Glutamatergic neuron (in vitro differentiated cells): ENCODE data around the gene TRPM4. TPM values are rescaled to one million over a fixed set of nuclear protein-coding genes. Genes with fewer than 3 reads are reported as not detected.

Experiments
- DNase-seq: peaks from one replicate; pipeline ENCODE4 v3.0.0; 2022
- H3K27ac Mint-ChIP-seq: one replicate; pipeline ENCODE4 v1.8.0; 2020; ENCODE audit warnings: mild to moderate bottlenecking, mixed read lengths, inconsistent platforms; ENCODE audit not compliant: unreplicated experiment
- H3K27me3 Mint-ChIP-seq: one replicate; pipeline ENCODE4 v1.8.0; 2020; ENCODE audit warnings: mild to moderate bottlenecking, moderate library complexity, mixed read lengths, inconsistent platforms; ENCODE audit not compliant: unreplicated experiment
- H3K36me3 Mint-ChIP-seq: one replicate; pipeline ENCODE4 v1.8.0; 2020; ENCODE audit warnings: mild to moderate bottlenecking, mixed read lengths, inconsistent platforms; ENCODE audit not compliant: unreplicated experiment
- H3K4me1 Mint-ChIP-seq: one replicate; pipeline ENCODE4 v1.8.0; 2020; ENCODE audit warnings: mild to moderate bottlenecking, low read depth, mixed read lengths, inconsistent platforms; ENCODE audit not compliant: unreplicated experiment
- H3K4me3 Mint-ChIP-seq: one replicate; pipeline ENCODE4 v1.8.0; 2020; ENCODE audit warnings: mild to moderate bottlenecking, mixed read lengths, inconsistent platforms; ENCODE audit not compliant: unreplicated experiment
- H3K9me3 Mint-ChIP-seq: one replicate; pipeline ENCODE4 v1.8.0; 2020; ENCODE audit warnings: mild to moderate bottlenecking, moderate library complexity, mixed read lengths, inconsistent platforms; ENCODE audit not compliant: unreplicated experiment
- total RNA-seq: library from RNA; stranded (reverse); fragmentation: NEBNext Ultra II Directional; extraction: Animal tissue kit (Norgen Biotek cat#: 25700); gene quantifications from one replicate; pipeline ENCODE4 v1.2.1, GENCODE V29; 2021; ENCODE audit not compliant: unreplicated experiment
- TF ChIP-seq, protein P1 (sequence below): fragments of 200-600 bp; sonication (generic); IDR thresholded peaks from one replicate; pipeline ENCODE4 v1.5.0; 2021; ENCODE audit not compliant: partially characterized antibody, unreplicated experiment

TRPM4 gene
- total RNA-seq, 1 donor from 2014 or later, result 54.1 TPM

DNA sequence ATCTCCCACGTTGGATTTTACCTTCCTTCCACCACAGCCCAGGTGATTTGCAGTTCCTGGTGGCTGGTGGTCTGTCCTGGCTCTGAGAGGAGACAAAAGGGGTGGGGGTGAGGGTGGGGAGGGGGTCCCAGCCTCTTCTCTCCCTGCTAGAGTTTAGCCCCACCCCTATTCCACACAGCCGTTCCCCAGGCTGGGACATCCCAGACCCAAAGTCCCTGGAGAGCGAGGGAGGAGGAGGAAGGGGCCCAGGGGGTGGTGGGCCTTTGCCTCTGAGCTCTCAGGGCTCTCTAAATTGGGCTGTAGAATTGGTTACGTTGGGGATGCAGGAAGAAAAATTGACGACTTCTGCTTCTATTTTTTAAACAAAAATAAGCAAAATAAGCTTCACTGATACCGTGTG lies 85.5 kb downstream of the TRPM4 start:
- no peak for DNase-seq
- H3K4me3 Mint-ChIP-seq, result no peak overlapping the region
- H3K9me3 Mint-ChIP-seq, result peaks cover 1% of the 10 kb centered on the region
- H3K27ac Mint-ChIP-seq, result no peak overlapping the region
- H3K4me1 Mint-ChIP-seq, result no peaks in the 10 kb centered on the region
- H3K27me3 Mint-ChIP-seq, result no peaks in the 10 kb centered on the region
- H3K36me3 Mint-ChIP-seq, result no peaks in the 10 kb centered on the region
- TF ChIP-seq, protein P1, sequence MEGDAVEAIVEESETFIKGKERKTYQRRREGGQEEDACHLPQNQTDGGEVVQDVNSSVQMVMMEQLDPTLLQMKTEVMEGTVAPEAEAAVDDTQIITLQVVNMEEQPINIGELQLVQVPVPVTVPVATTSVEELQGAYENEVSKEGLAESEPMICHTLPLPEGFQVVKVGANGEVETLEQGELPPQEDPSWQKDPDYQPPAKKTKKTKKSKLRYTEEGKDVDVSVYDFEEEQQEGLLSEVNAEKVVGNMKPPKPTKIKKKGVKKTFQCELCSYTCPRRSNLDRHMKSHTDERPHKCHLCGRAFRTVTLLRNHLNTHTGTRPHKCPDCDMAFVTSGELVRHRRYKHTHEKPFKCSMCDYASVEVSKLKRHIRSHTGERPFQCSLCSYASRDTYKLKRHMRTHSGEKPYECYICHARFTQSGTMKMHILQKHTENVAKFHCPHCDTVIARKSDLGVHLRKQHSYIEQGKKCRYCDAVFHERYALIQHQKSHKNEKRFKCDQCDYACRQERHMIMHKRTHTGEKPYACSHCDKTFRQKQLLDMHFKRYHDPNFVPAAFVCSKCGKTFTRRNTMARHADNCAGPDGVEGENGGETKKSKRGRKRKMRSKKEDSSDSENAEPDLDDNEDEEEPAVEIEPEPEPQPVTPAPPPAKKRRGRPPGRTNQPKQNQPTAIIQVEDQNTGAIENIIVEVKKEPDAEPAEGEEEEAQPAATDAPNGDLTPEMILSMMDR, result no peak

DNA sequence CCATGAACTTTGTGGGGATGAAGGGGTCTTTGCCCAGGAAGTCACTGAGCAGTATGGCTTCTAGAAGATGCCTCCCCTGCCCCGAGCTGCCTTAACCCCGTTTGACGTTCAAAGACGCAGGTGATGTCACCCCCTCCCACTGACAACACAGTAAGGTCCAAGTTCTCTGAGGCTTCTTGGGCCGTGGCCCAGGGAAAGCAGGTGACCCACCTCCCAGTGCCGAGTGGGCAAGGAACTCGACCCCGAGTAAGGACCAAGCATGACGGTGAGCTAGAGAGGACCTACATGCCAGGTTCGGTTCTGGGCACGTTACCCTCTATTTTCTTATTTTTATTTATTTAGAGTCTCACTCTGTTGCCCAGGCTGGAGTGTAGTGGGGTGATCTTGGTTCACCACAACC lies 86.1 kb downstream of the TRPM4 start:
- Mint-ChIP-seq H3K4me1 (no peaks in the 10 kb centered on the region), H3K27ac (no peak overlapping the region), H3K4me3 (no peak overlapping the region), H3K36me3 (no peaks in the 10 kb centered on the region), H3K27me3 (no peaks in the 10 kb centered on the region), H3K9me3 (peaks cover 1% of the 10 kb centered on the region)
- DNase-seq, result no peak
- TF ChIP-seq, protein P1, result no peak

DNA sequence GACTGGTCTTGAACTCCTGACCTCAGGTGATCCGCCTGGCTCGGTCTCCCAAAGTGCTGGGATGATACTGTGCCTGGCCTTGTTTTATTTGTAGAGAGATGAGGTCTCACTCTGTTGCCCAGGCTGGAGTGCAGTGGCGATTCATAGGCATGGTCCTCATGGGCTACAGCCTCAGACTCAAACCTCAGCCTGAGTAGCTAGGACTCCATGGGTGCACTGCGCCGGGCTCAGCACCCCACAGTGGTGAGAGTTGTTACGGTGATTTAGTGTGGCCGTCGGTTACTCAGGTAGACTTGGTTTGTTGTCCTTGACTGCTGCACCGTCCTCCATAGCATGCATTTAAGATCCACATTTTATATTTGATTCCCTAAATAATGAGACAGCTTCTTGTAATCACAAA lies 86.7 kb downstream of the TRPM4 start:
- no peak overlapping the region for H3K27ac Mint-ChIP-seq
- no peaks in the 10 kb centered on the region for H3K27me3 Mint-ChIP-seq
- no peaks in the 10 kb centered on the region for H3K4me1 Mint-ChIP-seq
- no peak overlapping the region for H3K4me3 Mint-ChIP-seq
- no peaks in the 10 kb centered on the region for H3K9me3 Mint-ChIP-seq
- DNase-seq, result no peak
- H3K36me3 Mint-ChIP-seq, result no peaks in the 10 kb centered on the region
- TF ChIP-seq, protein P1, result no peak

DNA sequence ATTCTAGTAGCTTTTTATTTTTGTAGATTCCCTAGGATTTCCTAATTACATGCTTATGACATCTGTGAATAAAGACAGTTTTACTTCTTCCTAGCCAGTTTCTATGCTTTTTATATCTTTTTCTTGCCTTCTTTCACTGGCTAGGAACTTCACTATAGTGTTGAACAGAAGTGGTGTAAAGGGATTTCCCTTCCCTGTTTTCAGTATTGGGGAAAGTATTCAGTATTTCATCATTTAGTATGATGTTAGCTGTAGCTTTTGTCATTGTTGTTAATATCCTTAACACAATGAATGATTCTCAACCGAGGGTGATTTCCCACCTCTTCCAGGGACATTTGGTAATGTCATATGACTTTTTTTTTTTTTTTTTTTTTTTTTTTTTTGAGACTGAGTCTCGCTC lies 90.1 kb downstream of the TRPM4 start:
- H3K36me3 Mint-ChIP-seq, result peaks cover 4% of the 10 kb centered on the region
- no peaks in the 10 kb centered on the region for H3K27me3 Mint-ChIP-seq
- TF ChIP-seq, protein P1, result no peak
- no peak for DNase-seq
- H3K4me1 Mint-ChIP-seq, result no peaks in the 10 kb centered on the region
- no peak overlapping the region for H3K4me3 Mint-ChIP-seq
- no peak overlapping the region for H3K27ac Mint-ChIP-seq
- H3K9me3 Mint-ChIP-seq, result peaks cover 2% of the 10 kb centered on the region

DNA sequence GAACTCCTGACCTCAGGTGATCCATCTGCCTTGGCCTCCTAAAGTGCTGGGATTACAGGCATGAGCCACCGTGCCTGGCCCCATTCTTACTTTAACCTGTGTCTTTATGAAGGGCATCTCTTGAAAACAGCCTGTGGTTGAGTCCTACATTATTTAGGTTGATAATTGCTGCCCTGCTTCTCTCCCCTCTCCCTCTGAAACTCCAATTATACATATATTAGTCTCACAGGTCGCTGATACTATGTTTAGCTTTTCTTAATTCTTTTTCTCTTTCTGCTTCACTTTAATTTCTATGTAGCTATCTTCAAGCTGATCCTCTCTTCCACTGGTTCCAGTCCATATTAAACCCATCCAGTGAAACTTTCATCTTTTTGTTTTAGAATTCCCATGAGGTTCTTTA lies 92.3 kb downstream of the TRPM4 start:
- no peak for DNase-seq
- Mint-ChIP-seq H3K9me3 (peaks cover 2% of the 10 kb centered on the region), H3K27me3 (peaks cover under 1% of the 10 kb centered on the region), H3K4me1 (no peaks in the 10 kb centered on the region), H3K4me3 (no peak overlapping the region), H3K27ac (no peak overlapping the region), H3K36me3 (peaks cover 4% of the 10 kb centered on the region)
- TF ChIP-seq, protein P1, result no peak
